OCI-LY1 (cell line): Measurements from ENCODE around the gene TRIM45.
"Not testable (repeated sequence)": the region's sequence is repeated elsewhere in the genome, so short reads cannot be mapped to it uniquely, and the experiment has no call there.

Source experiments
- EZH2 ChIP-seq: fragments of 200-600 bp; sonication (generic), shearing (Covaris generic); IDR thresholded peaks from 2 replicates; pipeline ENCODE4 v1.8.0; 2017; ENCODE audit warnings: borderline replicate concordance, mixed run types, mild to moderate bottlenecking, antibody characterized with exemption, low read length, moderate library complexity, mixed read lengths
- TF ChIP-seq, protein P1 (sequence below): fragments of 200-600 bp; sonication (generic), shearing (Covaris generic); IDR thresholded peaks from 2 replicates; pipeline ENCODE4 v1.5.1; 2017; ENCODE audit warnings: mild to moderate bottlenecking, antibody characterized with exemption, low read length, moderate library complexity, mixed read lengths

- TF ChIP-seq, protein P1, sequence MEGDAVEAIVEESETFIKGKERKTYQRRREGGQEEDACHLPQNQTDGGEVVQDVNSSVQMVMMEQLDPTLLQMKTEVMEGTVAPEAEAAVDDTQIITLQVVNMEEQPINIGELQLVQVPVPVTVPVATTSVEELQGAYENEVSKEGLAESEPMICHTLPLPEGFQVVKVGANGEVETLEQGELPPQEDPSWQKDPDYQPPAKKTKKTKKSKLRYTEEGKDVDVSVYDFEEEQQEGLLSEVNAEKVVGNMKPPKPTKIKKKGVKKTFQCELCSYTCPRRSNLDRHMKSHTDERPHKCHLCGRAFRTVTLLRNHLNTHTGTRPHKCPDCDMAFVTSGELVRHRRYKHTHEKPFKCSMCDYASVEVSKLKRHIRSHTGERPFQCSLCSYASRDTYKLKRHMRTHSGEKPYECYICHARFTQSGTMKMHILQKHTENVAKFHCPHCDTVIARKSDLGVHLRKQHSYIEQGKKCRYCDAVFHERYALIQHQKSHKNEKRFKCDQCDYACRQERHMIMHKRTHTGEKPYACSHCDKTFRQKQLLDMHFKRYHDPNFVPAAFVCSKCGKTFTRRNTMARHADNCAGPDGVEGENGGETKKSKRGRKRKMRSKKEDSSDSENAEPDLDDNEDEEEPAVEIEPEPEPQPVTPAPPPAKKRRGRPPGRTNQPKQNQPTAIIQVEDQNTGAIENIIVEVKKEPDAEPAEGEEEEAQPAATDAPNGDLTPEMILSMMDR, result not testable (repeated sequence)
- not testable (repeated sequence) for TF ChIP-seq EZH2
Observed at GRCh38 chr1:117101858-117102257, 19.7 kb downstream of the TRIM45 start.
